ENCODE measurements around the gene JMJD8.
A peak's percentile ranks its signal among the peaks of the same experiment; 100 is the strongest.

Gene JMJD8

DNA sequence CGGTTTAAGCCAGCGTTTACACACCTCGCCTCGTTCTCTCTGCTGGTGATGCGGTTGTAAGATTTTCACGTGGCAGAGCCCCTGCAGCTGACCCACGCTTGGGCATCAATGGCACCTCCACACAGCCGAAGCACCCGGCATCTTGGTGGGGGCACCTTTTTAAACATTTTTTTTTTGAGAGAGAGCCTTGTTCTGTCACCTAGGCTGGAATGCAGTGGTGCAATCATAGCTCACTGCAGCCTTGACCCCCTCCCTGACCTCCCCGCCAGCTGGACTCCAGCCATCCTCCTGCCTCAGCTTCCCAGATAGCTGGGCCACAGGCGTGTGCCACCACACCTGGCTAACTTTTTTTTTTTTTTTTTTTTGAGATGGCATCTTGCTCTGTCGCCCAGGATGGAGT is 30.1 kb downstream of the JMJD8 start:
- no peak for TF ChIP-seq CTCF (IDR thresholded peaks at IDR 0.05; ENCODE audit: borderline replicate concordance, insufficient read depth, low read depth, low read length)
- H3K4me3 ChIP-seq (ENCODE audit: low read depth, low read length) = no peak overlapping the region

- no peak overlapping the region for H3K4me3 ChIP-seq (ENCODE audit: low read depth, low read length)
- no peak for TF ChIP-seq CTCF (IDR thresholded peaks at IDR 0.05; ENCODE audit: borderline replicate concordance, insufficient read depth, low read depth, low read length)
Observed at GRCh38 chr16:652454-653305, 31.5 kb downstream of the JMJD8 start.

DNA sequence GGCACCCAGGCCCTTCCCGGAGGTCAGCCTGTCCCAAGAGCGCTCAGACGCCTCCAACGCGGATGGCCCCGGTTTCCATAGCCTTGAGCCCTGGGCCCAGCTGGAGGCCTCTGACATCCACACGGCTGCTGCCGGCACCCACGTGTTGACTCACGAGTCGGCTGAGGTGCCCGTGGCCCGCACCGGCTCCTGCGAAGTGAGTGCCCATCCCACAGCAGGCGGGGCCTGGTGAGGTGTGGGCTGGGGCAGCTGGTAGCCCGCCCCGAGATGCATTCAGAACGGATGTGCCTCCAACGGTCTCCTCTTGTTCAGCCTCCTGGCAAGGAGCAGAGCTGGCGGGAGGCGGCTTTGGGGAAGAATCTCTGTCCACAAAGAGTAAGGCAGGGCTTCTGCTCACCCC is 32.3 kb downstream of the JMJD8 start:
- no peak overlapping the region for H3K4me3 ChIP-seq (ENCODE audit: low read depth, low read length)
- TF ChIP-seq CTCF (IDR thresholded peaks at IDR 0.05; ENCODE audit: borderline replicate concordance, insufficient read depth, low read depth, low read length) = no peak

GRCh38 chr16:649631-650030 is 34.5 kb downstream of the JMJD8 start:
- TF ChIP-seq CTCF (IDR thresholded peaks at IDR 0.05; ENCODE audit: borderline replicate concordance, insufficient read depth, low read depth, low read length) = no peak
- peak overlapping the region; percentile 81 for H3K4me3 ChIP-seq (ENCODE audit: low read depth, low read length)

GRCh38 chr16:648781-649589 is 35.1 kb downstream of the JMJD8 start, which contains the start of gene WDR90:
TSS of gene WDR90 (plus strand) at chr16:649365. CDS start at chr16:649417, 52 bp downstream.
- no peak for TF ChIP-seq CTCF (IDR thresholded peaks at IDR 0.05; ENCODE audit: borderline replicate concordance, insufficient read depth, low read depth, low read length)
- H3K4me3 ChIP-seq (ENCODE audit: low read depth, low read length) = peak within 1 kb of the TSS; percentile 81

- peak overlapping the region; percentile 81 for H3K4me3 ChIP-seq (ENCODE audit: low read depth, low read length)
- TF ChIP-seq CTCF (IDR thresholded peaks at IDR 0.05; ENCODE audit: borderline replicate concordance, insufficient read depth, low read depth, low read length) = peak; percentile 88
Observed at GRCh38 chr16:648071-648780, 35.9 kb downstream of the JMJD8 start.

All from GM12875 (cell line).